HG02943 (cell line): ENCODE measurements around the gene FOXJ2.
A peak's percentile ranks its signal among the peaks of the same experiment; 100 is the strongest.
"Not testable (repeated sequence)": the region's sequence is repeated elsewhere in the genome, so short reads cannot be mapped to it uniquely, and the experiment has no call there.

Source experiments
- ATAC-seq: cut with Tn5 transposase; IDR thresholded peaks from one replicate; pipeline ENCODE4 v1.9.1; 2021; ENCODE audit warnings: mild to moderate bottlenecking, low read depth, moderate library complexity; ENCODE audit not compliant: unreplicated experiment

FOXJ2 gene

DNA sequence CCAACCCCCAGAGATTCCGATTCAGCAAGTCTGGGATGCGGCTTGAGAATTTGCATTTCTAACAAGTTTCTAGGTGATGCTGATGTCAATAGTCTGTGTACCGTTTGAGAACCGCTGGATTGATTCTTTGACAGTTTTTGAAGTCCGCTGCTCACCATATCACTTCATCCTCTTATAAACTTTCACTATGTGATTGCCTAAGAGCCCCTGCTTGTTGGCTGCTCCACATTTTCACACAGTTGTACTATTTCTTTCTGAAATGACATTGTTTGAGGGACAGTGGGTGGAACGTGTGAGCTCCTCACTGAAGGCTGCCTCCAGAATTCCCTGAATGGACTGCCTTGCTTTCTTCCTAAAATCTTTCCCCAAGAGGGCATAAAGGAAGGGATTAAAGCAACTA is 26.0 kb downstream of the FOXJ2 start:
- ATAC-seq = no peak

DNA sequence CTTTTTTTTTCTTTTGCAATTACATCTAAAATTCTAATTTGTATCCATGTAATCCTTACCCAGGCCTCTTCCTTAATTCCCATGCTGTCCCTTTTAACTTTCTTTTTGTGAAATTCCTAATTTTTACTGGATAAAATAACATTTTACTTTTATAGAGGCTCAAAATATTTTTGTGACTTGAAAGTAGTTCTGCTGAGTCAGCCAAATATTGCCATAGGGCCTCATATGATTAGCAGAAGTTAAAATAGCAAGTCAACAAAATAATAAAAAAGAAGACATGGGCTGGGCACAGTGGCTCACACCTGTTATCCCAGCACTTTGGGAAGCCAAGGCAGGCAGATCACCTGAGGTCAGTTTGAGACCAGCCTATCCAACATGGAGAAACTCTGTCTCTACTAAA is 31.6 kb downstream of the FOXJ2 start:
- ATAC-seq = no peak

DNA sequence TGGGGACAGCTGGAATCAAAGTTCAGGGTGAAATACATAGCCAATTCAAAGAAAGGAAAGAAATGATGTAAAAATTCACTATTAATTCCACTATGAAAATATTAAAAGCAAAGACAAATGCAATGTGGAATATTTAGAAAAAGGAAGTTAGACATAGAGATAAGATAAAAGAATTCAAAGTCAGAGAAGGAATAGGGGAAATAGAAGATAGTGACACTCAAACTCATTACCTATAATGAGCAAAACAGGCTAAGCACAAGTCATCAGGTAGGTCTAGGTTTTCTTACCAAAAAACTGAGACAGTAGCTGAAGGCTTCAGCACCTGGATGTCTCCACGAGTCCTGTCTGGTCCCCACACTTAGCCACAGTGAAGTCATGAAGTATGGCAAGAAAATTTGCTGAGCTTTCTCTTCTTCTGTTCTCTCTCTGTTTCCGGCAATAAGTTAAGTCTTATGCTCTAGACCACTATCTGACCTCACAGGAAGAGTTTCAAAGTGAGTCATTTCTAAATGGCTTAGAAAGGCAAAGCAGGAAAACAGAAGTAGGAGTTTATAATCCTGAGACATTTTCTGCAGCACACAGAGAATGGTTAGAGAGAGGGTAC is 33.6 kb downstream of the FOXJ2 start, which contains the start of gene C3AR1:
TSS of gene C3AR1 (minus strand) at position 369 of the 604 bp plus-strand sequence. CDS start 6,174 bp downstream, outside the sequence.
- ATAC-seq = no peak

DNA sequence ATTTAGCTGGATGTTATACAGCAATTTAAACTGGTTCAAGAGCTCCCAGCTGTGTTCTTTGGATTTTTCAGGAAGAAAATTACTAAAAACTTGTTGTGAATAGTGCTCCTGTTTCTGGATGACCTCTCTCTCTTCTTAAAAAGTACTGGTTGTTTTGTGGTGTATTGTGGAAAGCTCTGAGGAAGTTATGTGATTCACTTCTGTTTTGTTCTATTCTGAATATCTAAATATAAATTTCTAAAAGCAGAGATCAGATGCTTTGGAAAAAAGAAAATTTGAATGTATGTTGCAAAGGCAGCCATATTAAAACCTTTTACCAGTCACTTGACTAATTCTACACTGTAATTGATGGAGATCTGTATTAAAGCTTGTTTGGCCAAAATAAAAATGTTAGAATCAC is 37.1 kb downstream of the FOXJ2 start:
- no peak for ATAC-seq

DNA sequence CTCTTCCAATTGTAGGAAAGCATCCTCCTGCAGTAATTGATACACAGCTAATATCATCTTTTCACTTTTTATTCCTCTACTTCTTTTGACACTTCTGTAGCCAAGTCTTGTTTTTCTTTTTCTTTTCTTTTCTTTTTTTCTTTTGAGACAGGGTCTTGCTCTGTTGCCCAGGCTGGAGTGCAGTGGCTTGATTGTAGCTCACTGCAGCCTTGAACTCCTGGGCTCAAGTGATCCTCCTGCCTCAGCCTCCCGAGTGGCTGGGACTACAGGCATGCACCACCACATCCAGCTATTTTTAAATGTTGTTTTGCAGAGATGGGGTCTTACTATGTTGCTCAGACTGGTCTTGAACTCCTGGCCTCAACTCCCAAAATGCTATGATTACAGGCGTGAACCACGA is 39.3 kb downstream of the FOXJ2 start:
- ATAC-seq = not testable (repeated sequence)

DNA sequence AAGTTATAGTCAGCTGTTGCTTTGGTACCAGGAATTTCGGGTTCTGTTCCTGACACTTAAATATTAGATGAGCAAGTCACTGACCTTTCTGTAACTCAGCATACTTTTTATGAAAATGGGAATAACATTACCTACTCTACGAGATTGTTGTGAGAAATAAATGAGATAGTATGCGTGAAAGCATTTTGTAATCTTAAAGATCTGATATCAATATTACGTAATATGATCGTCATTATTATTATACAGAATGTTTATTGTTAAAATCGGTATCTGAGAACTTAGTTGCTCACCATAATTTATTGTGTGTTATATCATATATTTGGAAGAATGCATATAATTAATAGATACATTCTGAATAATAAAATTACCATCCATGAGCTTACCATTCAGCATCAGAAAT is 43.4 kb downstream of the FOXJ2 start:
- no peak for ATAC-seq

DNA sequence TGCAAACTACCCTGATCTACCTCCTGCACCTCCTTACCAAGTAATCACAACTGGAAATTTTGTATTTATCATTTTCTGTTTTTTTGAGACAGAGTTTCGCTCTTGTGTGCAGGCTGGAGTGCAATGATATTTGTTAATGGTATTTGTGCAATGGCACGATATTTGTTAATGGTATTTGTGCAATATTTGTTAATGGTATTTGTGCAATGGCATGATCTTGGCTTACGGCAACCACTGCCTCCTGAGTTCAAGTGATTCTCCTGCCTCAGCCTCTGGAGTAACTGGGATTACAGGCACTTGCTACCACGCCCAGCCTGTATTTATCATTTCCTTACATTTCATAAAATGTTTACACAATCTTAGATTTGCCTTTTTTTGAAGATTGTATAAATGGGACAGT is 43.9 kb downstream of the FOXJ2 start:
- ATAC-seq = no peak

DNA sequence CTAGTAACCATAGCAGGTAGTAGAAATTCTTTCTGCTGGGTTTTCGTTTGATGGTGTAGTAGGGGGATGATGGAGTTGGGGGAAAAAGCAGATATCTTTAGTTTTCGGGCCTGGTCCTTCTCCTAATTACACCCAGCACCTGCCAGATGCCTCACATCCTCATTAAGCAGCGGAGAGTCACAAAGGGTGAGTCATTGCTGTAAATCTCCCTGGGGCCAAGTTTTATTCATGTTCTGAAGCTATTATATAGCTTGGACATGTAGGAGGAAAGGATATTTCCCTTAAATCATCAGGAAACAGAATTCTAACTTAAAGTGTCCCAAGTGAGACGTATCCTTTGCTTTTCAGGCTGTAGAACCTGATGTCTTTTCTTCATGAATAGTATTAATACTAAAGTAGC is 44.7 kb downstream of the FOXJ2 start:
- no peak for ATAC-seq

DNA sequence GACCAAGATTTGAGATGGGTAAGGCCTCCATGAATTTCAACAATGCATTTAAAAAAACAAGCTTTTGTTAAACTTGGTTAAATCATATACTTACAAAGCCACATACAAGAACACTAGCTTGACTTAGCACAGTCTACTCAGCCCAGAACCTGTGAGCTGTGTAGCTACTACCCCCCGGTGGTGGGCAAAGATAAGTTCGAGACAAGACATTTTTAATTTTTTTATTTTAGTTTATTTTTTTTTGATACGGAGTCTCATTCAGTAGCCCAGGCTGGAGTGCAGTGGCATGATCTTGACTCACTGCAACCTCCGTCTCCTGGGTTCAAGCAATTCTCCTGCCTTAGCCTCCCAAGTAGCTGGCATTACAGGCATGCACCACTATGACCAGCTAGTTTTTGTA is 45.9 kb downstream of the FOXJ2 start:
- ATAC-seq = no peak

DNA sequence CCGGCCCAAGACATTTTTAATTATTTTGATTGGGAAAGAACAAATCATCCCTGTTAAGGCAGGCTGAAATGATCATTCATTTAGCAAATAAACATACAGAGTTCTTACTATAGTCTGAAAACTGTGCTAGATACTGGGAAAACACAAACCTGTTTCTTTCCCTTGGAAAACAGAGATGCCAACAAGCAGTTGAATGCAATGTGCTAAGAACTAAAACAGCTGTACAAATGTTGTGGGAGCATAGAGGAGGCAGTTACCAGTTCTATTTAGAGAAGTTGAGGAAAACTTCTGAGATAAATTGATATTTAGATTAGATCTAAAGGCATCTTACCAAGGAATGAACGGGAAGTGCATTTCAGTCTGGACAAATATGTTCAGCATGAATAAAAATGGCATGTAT is 46.4 kb downstream of the FOXJ2 start:
- no peak for ATAC-seq

DNA sequence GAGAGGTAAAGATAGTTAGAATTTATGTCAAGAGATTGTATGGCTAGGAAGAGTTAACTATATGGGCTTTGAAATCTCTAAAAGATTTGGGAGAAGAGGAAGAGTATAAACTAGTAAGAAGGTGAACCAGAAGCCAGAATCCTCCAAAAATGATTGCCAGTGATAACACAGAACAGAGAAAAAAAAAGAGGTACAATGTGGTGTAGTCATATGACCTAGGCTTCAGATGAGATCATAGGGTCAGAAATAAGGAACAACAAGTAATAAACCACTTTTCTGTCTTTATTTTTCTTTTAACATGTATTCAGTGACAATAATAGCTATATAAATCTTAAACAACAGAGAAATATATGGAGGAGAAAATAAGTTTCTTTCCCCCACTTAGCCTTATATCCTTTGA is 47.6 kb downstream of the FOXJ2 start:
- no peak for ATAC-seq

DNA sequence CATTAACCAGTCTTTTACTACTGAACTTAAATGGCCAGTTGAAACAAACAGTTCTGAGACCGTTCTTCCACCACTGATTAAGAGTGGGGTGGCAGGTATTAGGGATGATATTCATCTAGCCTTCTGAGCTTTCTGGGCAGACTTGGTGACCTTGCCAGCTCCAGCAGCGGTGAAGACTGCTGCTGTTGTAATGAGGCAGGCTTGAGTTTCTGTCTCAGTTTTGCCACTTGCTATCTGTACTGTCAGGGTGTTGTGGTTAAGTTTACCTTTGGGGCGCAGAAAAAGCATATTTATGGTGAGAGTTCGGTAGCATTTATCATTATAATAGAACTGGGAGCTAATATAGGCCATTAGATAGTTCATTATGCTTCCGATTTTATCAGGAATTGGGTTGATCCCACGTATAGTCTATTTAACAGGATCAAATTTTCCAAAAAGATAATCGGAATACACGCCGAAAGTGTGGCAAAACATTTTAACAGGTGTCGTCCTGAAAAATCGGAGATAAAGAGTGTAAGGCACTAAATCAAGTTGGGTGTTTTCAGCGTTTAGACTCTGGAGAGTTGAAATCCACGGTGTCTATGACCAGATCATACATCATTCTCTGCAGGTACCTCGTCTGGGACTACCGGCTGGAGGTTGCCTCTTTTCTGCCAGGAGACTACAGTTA is 48.9 kb downstream of the FOXJ2 start:
- peak; percentile 28 for ATAC-seq

DNA sequence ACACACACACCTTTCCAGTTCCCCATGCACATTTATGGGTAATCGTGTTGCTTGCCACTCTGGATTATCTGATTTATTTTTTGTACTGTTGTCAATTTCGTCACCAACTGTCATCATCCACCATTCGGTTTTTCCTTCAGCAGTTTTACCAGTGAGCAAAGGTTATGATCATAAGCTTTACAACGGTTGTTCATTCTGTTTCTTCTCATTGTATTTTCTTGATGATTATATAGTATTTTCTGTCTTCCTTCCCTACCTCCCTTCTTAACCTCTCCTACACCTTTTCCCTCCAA is 50.2 kb downstream of the FOXJ2 start:
- ATAC-seq = no peak

DNA sequence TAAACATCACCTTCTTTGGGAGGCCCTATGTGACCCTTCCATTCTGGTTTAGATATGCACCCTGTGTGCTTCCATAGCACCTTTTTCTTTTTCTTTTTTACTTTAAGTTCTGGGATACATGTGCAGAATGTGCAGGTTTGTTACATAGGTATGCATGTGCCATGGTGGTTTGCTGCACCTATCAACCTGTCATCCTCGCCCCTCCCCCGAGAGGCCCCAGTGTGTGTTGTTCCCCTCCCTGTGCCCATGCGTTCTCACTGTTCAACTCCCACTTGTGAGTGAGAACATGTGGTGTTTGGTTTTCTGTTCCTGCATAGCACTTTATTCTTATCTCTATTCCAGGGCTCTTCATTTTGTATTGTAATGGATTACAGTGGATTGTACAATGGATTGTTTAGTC is 51.8 kb downstream of the FOXJ2 start:
- ATAC-seq = not testable (repeated sequence)

DNA sequence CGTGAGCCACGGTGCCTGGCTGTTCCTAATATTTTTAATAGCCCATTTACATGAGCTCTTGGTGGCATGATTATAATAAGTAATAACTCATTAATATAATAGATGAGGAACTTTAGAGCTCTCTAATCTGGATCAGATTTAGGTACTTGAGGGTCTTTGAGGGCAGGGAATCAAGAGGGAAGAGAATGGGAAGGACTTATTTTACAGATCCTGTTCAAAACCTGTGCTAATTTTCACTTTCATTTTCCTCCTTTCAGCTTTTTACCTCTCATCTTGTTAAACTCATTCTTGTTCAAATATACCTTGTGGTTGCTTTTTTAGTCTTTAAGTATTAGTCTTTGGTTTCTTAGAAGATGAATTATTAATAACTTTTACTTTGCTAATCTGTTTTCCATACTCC is 55.1 kb downstream of the FOXJ2 start:
- no peak for ATAC-seq

DNA sequence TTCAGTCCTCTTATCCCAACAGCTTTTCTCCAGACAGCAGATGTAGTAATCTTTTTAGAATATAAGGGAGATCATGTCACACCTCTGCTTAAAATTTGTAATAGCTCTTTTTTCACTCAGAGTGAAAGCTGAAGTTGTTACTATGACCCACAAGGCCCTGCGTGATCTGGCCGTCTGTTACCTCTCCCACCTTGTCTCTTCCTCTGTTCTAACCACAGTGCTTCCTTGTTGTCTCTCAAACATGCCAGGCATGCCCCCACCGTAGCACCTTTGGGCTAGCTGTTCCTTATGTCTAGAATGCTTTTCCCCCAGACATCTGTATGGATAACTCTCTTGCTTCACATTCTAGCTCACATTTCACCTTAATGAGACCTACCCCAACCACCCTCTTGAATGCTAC is 56.1 kb downstream of the FOXJ2 start:
- no peak for ATAC-seq

DNA sequence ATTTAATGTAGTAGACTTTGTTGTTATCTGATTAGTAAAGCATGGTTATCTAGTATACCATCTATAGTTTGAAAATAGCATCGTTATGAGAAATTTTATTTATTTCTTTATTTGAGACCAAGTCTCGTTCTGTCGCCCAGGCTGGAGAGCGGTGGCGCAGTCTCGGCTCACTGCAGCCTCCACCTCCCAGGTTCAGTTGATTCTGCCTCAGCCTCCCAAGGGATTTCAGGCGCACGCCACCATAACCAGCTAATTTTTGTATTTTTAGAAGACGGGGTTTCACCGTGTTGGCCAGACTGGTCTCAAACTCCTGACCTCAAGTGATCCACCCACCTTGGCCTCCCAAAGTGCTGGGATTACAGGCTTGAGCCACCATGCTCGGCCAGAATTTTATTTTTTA is 56.8 kb downstream of the FOXJ2 start:
- ATAC-seq = not testable (repeated sequence)

DNA sequence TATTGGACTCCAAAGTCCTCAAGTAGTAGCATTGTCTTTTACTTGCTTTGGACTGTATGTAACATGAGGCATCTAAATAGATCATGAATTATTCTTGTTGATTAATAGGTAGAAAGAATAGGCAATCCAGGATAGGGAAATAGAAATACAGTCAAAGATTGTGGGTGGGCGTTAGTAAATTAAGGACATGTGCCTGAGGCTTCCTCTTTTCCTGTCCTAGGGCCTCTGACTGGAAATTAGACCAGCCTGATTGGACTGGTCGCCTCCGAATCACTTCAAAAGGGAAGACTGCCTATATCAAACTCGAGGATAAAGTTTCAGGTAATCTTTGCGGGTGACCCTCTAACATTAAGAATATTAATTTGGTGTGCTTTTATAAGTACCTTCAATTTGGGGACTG is 57.2 kb downstream of the FOXJ2 start:
- ATAC-seq = no peak

DNA sequence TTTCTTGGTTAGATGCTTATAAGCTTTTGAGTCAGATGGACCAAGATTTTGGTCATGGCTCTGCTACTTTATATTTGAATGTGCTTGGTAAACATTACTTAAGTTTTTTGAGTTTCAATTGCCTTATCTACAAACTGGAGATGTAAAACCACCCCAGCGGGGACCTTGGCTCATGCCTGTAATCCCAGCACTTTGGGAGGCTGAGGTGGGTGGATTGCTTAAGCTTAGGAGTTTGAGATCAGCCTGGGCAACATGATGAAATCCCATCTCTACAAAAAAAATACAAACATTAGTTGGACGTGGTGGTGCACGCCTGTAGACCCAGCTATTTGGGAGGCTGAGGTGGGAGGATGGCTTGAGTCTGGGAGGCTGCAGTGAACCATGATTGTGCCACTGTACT is 60.8 kb downstream of the FOXJ2 start:
- no peak for ATAC-seq

DNA sequence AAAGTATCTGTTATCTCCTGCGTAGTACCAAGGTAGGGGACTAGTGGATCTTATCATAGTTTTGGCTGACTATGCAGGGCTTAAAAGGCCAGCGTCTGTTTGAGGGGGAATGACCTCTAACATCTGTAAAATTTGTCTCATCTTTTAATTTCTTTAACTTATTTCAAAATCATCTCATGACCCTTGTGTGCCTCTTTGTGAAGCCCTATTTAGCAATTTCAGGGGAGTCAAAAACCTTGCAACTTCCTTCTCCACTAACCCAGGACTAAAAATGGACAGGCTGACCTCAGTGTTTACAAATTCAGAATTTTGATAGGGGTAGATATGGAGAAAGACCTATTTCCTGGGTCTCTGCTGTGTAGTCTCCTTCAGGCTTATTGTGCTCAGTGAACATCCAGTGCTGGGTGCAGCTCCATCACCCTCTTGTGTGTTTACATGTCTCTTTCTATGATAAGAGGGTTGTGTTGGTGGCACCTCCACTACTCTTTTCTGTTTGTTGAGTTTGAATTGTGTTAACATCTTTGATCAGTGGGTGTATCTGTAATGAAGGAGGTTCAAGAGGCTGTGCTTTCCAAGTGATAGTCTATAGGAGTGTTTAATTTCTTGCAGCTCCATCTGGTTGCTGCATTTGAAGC is 63.9 kb downstream of the FOXJ2 start:
- ATAC-seq = no peak

DNA sequence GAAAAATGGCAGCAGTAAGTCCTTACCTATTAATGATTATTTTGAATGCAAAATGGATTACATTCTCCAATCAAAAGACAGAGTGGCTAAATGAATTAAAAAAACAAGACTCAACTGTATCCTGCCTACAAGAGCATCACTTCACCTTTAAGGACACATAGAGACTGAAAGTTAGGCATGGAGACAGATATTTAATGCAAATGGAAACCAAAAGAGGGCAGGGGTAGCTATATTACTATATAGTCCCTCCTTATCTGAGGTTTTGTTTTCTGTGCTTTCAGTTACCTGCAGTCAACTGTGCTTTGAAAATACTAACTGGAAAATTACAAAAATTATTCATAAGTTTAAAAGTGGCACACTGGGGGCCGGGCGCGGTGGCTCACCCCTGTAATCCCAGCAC is 66.7 kb downstream of the FOXJ2 start:
- ATAC-seq = no peak
